ENCODE results near the gene ULK4. TPM values are rescaled to one million over a fixed set of nuclear protein-coding genes. Genes with fewer than 3 reads are reported as not detected.

The ULK4 gene
- total RNA-seq: 5.0 and 5.7 TPM in 2 replicates

GRCh38 chr3:41961751-41962679, at the start of gene ULK4:
Gene ULK4 (minus strand): TSS chr3:41962103. CDS start chr3:41954759, 7,344 bp downstream.

GRCh38 chr3:41198950-41199865, 762.7 kb downstream of the ULK4 start, which contains the start of gene CTNNB1:
Gene CTNNB1 (plus strand): TSS chr3:41199505. CDS start chr3:41224069, 24,564 bp downstream.

Other genes starting within 250 kb of the ULK4 start
- 17.7 and 21.5 TPM in 2 replicates for gene TRAK1, start 129.3 kb upstream of the ULK4 start, total RNA-seq

Data from epithelial cell of alveolus of lung (primary cell).